Amygdala (tissue), 56 donors: ENCODE measurements around the gene CXorf49.
"Not testable (repeated sequence)": the region's sequence is repeated elsewhere in the genome, so short reads cannot be mapped to it uniquely, and the experiment has no call there.

ENCODE experiments used
- DNase-seq, 56 donors: peaks; one replicate each; lab custom pipeline; 2025; lab: John Stamatoyannopoulos, UW

The CXorf49 gene

DNA sequence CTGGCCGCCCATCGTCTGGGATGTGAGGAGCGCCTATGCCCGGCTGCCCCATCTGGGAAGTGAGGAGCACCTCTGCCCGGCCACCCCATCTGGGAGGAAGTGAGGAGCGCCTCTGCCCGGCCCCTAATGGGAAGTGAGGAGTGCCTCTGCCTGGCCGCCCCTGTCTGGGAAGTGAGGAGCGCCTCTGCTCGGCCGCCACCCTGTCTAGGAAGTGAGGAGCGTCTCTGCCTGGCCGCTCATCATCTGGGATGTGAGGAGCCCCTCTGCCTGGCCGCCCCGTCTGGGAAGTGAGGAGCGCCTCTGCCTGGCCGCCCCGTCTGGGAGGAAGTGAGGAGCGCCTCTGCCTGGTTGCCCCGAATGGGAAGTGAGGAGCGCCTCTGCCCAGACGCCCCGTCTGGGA lies 42.4 kb downstream of the CXorf49 start:
- not testable (repeated sequence) for DNase-seq

DNA sequence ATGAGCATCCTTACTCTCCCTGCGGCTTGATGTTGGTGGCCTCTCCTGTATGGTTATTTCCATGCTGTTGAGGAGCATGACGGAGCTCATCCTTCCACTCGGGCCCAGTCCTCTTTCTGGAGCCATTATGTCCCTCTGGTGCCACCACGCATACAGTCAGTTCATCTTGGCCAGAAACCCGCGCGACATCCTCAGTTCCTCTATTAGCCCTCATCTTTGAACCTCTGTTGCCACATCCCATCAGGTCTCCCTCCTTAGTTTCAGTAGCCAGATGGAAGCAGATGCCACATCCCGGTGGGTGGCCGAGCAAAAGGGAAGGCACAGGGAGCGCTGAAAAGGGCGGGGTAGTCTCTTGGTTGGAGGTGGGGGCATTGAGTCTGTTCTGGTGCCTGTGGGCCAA lies 46.1 kb downstream of the CXorf49 start:
- no peak for DNase-seq

DNA sequence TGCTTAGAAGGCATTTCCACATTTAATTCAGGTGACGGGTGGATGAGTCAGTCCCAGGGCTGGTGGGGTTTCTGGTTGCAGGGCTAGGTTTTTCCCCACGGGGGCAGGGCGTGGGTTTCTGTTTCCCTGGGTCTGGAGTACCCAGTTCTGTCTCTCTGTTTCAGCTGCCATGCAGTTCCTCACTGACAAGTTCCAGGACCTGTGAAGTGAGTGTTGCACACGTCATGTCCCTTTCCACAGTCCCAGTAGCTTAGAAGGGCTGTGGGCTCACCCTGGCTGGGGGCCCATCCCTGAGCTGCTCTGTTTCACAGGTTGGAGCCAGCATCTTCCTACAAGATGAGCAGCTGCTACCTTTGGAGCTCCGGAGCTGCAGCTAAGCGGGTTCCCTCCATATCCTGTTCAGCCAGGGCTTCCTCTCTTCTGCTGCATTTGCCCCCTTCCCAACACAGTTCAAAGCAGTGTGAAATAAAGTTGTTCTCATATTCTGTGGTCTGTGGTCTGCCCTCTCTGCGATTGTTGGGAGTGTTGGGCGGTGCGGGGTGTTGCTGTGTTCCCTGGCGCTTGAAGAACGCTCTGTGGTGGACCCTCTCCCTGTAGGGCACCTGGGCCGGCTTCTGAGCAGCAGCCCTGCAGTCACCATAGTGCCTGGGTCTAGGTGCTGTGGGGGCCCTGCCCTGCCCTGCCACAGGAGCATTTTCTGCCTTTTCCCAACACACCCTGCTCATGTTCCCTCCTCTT lies 46.9 kb downstream of the CXorf49 start:
- no peak for DNase-seq

DNA sequence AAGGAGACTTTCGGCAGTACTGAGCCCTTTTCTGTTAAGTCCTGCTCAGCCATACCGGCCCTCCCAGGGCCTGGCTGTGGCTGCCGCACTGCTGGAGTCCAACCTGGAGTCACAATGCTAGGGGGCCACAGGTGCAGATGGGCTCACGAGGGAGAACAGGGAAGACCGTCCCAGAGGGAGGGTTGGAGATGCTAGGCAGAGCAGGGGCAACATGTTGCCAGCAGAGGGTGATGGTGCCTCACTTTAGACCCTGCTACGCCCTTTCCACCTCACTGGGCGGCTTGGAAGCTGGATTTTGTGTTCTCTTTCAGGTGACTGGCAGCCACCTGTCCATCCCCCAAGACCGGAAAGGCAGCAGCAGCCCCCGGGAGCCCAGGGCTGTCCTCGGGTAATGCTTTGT lies 48.1 kb downstream of the CXorf49 start:
- peak in 8 of 56 donors; percentile 0 to 15 (median 4) for DNase-seq

DNA sequence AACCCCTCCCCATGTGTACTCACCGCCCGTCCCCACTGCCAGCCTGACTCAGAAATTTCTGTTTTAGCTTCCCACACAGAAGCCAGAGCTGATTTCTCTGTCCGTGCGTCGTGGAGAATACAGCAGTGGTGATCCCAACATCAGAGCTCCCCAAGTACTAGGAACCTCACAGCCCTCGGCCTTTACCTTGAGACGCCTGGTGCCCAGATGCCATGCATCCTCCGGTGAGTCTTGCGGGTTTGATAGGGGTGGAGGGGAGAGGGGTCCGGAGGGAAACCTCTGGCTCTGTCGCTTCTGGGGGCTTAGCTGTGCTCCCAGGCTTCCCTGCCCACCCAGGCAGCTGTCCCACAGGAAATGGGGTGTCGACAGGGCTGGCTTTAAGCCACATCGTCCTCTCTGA lies 48.6 kb downstream of the CXorf49 start:
- DNase-seq, result no peak

DNA sequence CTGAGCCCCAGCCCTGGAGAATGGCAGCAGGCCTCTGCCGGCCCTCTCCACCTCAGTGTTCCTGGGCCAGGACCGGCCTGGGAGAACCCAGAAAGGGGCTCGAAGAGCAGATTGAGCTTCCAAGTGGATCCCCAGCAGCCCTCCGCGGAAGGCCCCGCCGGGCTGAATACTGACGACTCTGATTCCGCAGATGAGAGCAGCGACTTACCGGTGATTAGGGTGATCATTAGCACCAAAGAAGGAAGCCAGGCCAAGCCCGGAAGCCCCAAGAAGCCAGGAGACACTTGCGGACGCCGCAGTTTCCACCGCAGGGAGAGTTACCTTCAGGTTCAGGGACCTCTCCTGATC lies 49.9 kb downstream of the CXorf49 start:
- DNase-seq, result no peak

DNA sequence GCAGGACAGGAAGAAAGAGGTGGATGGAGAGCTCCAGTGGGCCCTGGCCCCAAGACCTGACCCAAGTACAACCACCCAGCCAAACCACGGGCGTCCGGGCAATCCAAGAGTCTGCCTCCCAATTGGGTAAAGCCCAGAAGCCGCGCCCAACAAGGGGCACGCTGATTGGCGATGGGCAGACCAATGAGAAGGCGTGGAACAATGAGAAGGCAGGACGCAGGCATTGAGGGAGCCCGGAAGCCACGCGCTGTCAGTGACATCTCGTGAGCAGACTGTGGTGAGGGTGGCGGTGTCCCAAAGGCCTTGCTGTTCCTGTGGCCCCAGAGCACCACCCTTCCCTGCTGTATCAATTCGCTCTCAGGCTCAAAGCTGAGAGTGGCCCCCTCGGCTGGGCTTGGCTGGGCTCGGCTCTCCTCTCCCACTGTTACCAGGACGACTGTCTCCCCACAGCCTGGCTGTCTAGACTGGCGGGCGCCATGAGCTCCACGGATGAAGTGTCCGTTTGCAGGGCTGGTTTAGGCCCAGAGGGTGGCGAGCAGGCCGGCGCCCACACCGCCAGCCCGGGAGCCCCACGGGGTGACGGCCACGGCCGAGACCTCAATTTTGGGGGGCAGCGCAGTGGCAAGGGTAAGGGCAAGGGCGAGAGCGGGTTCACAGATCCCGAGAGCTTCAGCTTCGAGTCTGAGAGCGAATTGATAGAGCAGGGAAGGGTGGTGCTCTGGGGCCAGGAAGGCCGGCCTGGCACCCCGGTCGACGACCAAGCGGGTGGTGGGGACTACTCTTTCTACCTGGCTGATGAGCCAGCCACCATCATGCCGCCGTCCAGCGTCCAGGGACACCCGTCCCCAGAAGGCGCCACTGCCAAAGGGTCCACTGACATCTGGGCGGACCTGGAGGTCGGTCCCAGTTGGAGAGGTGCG lies 50.5 kb downstream of the CXorf49 start, which contains the start of gene LOC101059915:
TSS of gene LOC101059915 (plus strand) at position 219 of the 920 bp plus-strand sequence.
- no peak for DNase-seq

DNA sequence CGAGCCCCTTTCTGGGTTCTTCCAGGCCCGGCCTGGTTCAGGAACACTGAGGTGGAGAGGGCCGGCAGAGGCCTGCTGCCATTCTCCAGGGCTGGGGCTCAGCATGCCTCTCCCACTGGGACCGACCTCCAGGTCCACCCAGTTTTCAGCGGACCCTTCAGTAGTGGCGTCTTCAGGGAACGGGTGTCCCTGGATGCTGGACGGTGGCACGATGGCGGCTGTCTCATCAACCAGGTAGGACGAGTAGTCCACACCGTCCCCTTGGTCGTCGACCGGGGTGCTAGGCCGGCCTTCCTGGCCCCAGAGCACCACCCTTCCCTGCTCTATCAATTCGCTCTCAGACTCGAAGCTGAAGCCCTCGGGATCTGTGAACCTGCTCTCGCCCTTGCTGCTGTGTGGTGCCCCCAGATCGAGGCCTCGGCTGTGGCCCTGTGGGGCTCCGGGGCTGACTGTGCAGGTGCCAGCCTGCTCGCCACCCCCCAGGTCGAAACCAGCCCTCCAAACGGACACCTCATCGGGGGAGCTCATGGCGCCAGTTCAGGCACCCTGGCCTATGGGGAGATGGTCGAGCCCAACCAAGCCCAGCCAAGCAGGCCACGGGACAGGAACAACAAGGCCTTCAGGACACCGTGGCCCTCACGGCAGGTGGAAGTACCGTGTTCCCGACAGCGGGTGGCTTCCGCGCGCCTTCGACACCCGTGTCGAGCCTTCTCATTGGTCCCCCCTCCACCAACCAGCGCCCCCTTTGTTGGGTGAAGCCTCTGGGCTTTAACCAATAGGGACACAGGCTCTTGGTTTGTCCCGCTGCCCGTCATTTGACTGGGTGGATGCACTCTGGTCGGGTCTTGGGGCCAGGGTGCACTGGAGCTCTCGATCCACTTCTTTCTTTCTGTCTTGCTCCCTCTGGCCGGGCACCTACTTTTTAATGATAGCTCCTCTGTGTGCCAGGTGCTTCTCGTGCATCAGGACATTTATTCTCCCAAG lies 51.6 kb downstream of the CXorf49 start:
- DNase-seq, result no peak

DNA sequence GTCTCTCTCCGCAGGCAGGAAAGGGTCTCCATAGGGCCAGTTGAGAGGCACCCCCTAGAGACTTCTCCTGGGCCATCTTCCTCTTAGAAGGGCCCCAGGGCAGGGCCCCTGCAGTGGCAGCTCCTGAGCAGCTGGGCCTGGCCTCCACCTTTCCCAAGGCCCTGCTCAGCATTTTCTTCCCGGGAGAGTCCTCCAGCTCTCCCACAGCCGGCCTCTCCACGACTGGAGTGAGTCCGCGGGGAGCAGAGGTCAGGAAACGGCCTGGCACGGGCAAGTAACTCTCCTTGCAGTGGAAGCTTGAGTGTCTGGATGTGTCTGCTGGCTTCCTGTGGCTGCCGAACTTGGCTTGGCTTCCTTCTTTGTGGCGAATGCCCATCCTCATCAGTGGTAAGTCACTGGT lies 52.3 kb downstream of the CXorf49 start:
- no peak for DNase-seq

DNA sequence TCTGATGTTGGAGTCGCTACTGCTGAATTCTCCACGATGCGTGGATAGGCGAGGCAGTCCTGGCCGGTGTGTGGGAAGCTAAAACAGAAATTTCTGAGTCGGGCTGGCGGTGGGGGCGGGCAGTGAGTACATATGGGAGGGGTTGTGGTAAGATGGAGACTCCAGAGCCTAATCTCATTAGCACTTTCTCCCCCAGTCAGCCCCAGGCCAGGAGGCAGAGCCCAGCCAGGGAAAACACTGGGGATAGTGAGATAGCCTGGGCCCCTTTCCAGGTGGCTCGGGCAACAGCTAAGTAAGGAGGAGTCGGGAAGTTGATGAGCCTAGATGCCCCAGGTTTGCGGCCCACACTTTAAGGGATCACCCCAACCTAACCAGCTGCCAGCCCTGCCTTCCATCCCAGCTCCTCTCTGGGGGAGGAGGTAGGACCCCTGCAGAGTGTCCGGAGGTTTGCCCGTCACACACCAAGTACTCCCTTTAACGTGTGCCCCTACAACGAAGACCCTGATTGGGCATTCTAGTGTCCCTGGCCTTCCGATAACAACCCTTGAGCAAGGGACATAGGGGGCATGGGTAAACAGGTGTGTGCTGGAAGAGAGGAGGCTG lies 53.1 kb downstream of the CXorf49 start:
- peak in 4 of 56 donors; percentile 1 to 13 (median 4) for DNase-seq
